ENCODE results near the gene VWA5B2.

- TF ChIP-seq CTCF (IDR thresholded peaks at IDR 0.05) (no peak), ETV6 (CRISPR knock-in tag; IDR thresholded peaks at IDR 0.05) (no peak), ATF2 (CRISPR knock-in tag; IDR thresholded peaks at IDR 0.05; ENCODE audit: borderline replicate concordance, low read depth) (no peak), NFE2L1 (CRISPR knock-in tag; IDR thresholded peaks at IDR 0.05) (no peak)
These were observed 41.3 kb upstream of the VWA5B2 start for GRCh38 chr3:184188080-184188479.

Data from WTC11 (cell line).